Melanocyte of skin (primary cell): ENCODE data around the gene CLCA2. TPM values are rescaled to one million over a fixed set of nuclear protein-coding genes. Genes with fewer than 3 reads are reported as not detected.

Source experiments
- total RNA-seq, 2 donors: library from RNA; depleted of rRNA; stranded (reverse); fragments of >200 nt; gene quantifications; 2 replicates each; pipeline ENCODE4 v1.2.3, GENCODE V29; 2012

CLCA2 gene
- under 1 TPM; under 0.01 TPM for total RNA-seq

GRCh38 chr1:86423873-86424272 is at the start of gene CLCA2:
Gene CLCA2, plus strand, starts transcription at chr1:86424171. Its CDS starts 77 bp downstream, at chr1:86424248.

GRCh38 chr1:86395751-86396497 is 28.0 kb upstream of the CLCA2 start, which contains the start of gene ODF2L:
Gene ODF2L, minus strand, starts transcription at chr1:86396323. Its CDS starts 9,296 bp downstream, at chr1:86387027.

GRCh38 chr1:86468501-86468977 is 44.6 kb downstream of the CLCA2 start, which contains the start of gene CLCA1:
Gene CLCA1, plus strand, starts transcription at chr1:86468927. Its CDS starts 45 bp downstream, at chr1:86468972.

Other genes with a start within 250 kb of the CLCA2 start
- gene ODF2L, start 27.8 kb upstream of the CLCA2 start, total RNA-seq = 10 to 100 TPM; 30.3 to 32.6 TPM
- gene CLCA1, start 44.8 kb downstream of the CLCA2 start, total RNA-seq = not detected
- gene CLCA4, start 122.9 kb downstream of the CLCA2 start, total RNA-seq = not detected